Renal cortex interstitium (tissue), 11 donors: ENCODE data around the gene FAM43A. TPM values are rescaled to one million over a fixed set of nuclear protein-coding genes. Genes with fewer than 3 reads are reported as not detected.
A peak's percentile ranks its signal among the peaks of the same experiment; 100 is the strongest.

Source experiments
- DNase-seq, 11 donors: peaks; one replicate each; pipeline ENCODE4 v3.0.0-alpha.2; 2013; ENCODE audit warnings: low read depth in 9 of 11, low spot score in 4 of 11; ENCODE audit errors: extremely low read depth in 1 of 11
- polyA plus RNA-seq, 3 donors: library from polyadenylated mRNA; unstranded; fragments of 120-200 nt; gene quantifications; one replicate each; pipeline ENCODE4 v1.2.1, GENCODE V29; 2013; ENCODE audit not compliant: insufficient read length in 3 of 3

Gene FAM43A
- polyA plus RNA-seq, 3 donors: 5.6 to 8.9 (median 8.4) TPM

GRCh38 chr3:194727435-194728128 is 41.9 kb downstream of the FAM43A start:
- DNase-seq: no peak

- DNase-seq: no peak
Observed at GRCh38 chr3:194728986-194729385, 43.3 kb downstream of the FAM43A start.

DNA sequence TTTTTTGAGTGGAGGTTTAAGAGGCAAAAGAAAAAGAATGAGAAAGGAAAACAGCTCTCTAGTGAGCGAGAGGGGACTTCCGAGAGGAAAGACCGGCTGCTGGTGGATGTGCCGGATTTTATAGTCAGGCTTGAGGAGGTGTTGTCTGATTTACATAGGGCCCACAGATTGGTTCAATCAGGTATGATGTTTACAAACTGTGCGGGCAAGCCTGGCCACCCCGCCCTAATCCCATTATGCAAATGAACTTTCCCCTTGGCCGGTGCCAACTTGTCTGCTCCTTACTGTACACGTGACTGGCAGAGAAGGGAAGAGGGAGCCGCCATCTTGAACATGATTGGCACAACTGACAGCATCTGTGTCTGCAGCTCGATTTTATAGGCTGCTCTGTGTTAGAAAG is 44.7 kb downstream of the FAM43A start:
- peak in 8 of 11 donors; percentile 41 to 81 (median 56) for DNase-seq

DNA sequence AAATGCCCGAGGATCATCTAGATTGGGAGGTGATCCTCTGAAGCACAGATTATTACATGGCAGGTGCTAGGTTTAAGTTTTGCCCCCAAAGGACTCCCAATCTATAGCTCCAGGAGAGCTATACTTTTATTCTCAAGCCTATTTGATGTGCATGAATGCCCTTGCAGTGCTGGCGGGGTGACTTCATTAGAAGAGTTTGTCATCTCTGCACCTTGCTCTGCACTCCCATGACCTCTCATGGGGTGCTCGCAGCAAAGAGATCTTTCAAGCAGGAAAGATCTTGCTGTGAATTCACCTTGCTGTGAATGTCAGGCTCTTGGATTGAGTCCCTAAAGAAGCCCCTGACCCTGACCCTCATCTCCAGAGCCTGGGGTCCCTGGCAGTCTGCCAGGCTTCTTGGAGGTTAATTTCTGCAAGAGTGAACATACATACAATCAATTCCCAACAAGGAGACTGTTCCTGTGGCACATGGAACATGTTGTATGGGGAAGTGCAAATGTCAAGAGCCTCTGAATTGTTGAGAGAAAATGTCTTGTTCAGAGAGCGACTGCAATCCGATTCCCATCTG is 45.9 kb downstream of the FAM43A start:
- DNase-seq: no peak

- no peak for DNase-seq
Observed at GRCh38 chr3:194732617-194733016, 46.9 kb downstream of the FAM43A start.

DNA sequence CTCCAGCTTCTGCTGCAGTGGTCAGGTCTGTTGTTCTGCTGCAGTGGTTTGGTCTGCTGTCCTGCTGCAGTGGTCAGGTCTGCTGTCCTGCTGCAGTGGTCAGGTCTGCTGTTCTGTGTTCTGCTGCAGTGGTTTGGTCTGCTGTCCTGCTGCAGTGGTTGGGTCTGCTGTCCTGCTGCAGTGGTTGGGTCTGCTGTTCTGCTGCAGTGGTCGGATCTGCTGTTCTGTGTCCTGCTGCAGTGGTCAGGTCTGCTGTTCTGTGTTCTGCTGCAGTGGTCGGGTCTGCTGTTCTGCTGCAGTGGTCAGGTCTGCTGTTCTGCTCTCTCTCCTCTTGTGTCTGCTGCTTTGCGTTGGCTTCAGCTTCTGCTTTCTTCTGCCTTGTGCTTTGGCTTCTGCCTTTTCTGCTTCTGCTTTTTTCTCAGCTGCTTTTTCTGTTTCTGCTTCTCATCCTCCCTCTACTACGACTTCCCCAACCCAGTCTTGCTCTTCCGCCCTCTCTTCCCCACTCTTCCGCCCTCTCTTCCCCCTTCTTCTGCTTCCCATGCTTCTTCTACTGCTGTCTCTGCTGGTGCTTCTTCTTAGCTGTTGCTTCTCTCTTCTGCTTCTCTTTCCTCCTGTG is 50.7 kb downstream of the FAM43A start:
- DNase-seq: no peak

DNA sequence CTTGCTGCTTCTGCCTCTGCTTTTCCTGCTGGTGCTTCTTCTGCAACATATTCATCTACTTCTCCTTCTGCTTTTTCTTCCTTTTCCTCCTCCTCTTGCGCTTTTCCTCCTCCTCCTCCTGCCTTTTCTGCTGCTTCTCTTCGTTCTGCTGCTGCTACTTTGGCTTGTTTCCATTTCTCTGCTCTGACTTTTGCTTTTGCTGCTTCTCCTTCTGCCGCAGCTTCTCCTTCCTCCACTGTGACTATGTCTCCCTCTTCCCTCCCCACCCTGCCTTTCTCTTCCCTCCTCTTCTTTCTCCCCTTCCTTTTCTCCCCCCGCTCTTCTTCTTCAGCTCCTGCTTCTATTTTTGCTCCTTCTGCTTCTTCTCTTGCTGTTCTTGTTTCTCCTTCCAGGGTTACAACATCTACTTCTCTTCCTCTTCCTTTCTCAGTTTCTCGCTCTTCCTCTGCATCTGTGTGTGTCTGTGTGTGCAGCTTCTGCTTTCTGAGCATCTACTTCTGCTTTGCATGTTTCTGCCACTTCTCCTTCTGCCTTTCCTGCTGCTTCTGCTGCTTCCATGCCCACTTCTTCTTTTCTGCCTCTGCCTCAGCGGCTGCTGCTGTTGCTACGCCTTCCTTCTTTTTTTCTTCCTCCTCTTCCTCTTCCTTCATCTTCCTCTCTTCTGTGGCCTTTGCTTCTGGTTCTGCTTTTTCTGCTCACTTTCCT is 51.4 kb downstream of the FAM43A start:
- no peak for DNase-seq

Other genes with a start within 250 kb of the FAM43A start
- gene ATP13A3, start 198.9 kb upstream of the FAM43A start, polyA plus RNA-seq: 100 to 1,000 TPM in 2 of 3 donors, 10 to 100 TPM in 1; 94.1 to 114 (median 106) TPM
- gene TMEM44, start 52.5 kb upstream of the FAM43A start, polyA plus RNA-seq: 10 to 100 TPM; 18.7 to 23.1 (median 19.0) TPM
- 10 to 100 TPM; 32.6 to 46.1 (median 46.1) TPM for gene LSG1, start 13.7 kb upstream of the FAM43A start, polyA plus RNA-seq